HG02884 (cell line): Measurements from ENCODE around the gene KCNH1.
A peak's percentile ranks its signal among the peaks of the same experiment; 100 is the strongest.

Experiments
- ATAC-seq: cut with Tn5 transposase; IDR thresholded peaks from one replicate; pipeline ENCODE4 v1.9.1; 2021; ENCODE audit warnings: mild to moderate bottlenecking, moderate library complexity; ENCODE audit not compliant: unreplicated experiment

The KCNH1 gene

DNA sequence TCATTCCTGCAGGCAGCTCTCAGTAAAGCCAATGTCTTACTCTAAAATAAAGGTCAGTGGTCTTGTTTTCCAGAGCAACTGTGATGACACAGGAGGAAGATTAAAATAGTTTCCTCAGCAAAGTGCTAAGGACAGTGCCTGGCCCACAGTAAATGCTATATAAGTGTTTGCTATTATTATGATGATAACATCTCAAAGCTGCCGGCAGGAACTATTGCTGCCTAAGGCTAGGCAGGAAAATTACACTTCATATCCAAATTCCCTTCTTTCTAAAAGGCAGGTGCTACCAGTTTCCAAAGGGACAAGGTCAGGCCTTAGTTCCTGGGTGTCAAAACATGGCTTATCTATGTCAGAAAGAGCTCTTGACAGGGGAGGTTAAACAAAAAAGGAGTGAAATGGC, 403.9 kb downstream of the KCNH1 start:
- no peak for ATAC-seq

DNA sequence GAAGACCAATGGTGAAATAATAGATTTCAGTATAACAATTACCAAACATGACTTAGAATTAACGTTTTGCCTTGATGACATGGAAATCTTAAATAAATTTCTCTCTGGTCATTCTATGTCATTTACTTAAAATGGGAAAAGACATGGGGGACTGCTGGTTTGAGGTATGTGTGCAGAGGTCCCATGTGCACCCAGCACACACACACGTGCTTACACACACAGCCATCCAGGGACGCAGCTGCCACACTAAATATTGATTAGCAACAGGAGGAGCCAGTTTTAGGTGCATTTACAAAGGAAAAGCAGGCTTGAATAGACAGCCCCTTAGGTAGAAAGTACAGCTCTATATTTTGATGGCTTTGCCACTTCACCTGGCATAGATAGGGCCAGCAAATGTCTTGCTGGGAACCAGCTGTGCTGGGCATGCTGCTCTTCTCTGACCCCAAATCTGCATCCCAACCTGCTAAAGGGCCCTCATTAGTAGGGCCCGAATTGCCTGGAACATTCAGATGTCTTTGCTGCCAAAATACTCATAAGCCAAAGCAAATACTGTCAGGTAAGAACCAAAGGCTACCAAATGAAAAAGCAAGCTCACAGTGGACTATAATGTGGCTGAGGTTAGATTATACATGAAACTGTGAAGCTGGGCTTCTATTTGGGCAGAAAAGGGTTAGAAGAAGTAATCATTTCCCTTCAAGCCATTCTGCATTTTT, 405.4 kb downstream of the KCNH1 start:
- ATAC-seq: no peak

DNA sequence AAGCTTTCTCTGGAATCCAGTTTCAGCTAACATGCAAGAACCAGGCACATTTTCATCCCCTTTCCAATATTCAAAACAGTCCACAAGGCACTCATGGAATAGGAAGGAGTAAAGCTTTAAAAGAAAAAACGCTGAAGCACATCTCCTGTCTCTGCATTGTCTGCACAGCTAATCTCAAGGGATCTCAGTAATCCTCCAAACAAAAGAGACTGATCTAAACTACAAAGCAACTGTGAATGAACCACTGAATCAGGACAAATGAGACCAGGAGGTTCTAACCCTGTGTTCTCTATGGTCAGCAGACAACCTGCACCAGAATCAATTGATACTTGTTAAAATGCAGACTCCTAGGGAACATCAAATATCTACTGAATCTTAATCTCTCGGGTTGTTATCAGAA, 406.2 kb downstream of the KCNH1 start:
- no peak for ATAC-seq

DNA sequence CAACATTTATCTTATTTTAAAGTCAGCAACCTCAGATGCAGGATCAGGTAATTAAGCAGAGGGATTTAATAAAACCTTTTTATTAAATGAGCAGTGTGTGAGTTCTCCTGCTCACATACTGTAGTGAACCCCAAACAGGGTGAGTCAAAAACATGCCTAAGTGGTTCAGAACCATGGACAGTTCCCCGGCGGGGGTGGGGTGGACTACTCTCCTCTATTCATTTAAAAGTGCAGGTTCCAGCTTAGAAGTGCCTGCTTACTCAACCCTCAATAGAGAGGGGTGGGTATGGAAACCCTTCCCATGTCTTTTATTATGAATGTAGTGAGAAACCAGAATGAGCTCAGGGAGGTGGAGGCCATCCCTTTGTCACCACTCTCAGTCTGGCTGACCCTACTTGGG, 407.3 kb downstream of the KCNH1 start:
- no peak for ATAC-seq

DNA sequence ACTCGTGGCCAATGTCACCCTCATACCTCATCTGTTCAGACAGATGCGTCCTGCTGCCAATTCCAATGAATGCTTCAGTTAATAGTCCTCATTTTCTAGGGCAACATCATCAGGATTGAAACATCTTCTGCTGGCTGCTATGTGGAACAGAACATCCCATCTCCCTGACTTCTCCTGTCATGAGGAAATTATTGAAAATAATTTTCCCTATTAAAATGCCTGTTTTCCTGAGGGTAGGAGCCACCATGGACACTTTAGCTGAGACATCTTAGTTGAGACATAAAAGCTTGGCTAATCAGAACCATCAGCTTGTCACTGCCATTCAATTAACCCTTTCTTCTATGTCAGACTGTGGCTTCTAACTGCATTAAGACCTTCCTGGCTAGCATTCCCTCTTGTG, 409.2 kb downstream of the KCNH1 start:
- no peak for ATAC-seq

DNA sequence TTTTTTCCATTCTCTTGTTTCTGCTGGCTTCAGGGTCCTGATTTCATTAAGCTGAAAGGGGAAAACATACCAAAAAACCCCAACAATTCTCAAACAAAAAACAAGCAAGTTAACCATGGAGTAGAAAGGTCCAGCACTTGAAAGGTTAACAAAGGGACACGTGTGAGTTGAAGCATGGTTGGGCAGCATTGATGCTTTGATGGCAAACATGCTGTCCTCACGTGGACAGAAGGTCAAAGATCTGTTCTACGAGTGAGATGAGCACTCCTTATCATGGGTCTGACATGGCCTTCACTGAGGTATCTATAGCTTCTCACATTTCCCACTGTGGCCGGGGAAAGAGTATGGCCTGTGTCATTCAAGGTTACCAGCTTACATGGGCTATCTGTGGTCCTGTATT, 410.3 kb downstream of the KCNH1 start:
- no peak for ATAC-seq

DNA sequence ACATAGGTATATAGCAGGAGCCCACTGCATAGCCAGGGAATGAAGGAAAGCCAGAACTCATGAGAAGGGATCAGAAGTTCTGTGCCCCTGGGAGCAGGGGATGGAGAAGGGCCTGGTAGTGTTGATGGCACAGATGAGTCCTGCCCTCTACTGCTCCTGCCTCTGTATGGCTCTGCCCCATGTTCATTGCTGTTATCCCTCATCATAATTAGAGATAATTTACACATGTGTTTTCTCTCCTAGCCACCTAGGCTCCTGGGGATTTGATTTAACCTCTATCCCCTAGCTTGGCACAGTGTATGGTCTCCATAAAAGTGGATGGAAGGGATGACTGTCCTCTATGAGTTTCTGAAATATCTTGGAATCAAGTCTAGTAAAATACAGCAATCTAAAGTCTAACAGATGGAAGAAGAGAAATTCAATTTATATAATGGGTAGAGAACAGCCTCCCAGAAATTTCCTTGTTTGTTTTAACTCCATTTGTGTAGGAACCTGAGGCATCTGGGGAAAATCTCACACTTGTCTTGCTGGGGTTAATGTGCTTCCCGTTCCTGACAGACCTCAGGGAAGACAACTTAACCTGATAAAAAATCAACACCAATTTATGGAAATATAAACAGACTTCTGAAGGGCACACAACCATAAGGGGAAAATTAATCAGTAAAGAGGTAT, 411.4 kb downstream of the KCNH1 start:
- no peak for ATAC-seq

DNA sequence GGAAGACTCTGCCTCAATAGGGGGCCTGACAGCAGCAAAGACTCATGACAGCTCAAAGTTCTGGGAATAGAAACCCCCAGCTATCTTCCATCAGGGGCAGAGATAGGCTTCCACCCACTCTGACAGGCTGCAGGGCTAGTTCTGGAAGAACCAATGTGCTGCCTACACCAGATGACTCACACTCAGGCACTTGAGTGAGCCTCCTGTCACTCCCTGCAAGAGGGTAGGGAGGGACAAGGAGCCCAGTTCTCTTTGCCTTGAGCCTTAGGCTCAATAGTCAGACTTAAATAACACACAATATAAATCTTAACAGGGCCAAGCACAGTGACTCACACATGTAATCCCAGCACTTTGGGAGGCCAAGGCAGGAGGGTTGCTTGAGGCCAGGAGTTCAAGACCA, 418.9 kb downstream of the KCNH1 start:
- ATAC-seq: no peak

DNA sequence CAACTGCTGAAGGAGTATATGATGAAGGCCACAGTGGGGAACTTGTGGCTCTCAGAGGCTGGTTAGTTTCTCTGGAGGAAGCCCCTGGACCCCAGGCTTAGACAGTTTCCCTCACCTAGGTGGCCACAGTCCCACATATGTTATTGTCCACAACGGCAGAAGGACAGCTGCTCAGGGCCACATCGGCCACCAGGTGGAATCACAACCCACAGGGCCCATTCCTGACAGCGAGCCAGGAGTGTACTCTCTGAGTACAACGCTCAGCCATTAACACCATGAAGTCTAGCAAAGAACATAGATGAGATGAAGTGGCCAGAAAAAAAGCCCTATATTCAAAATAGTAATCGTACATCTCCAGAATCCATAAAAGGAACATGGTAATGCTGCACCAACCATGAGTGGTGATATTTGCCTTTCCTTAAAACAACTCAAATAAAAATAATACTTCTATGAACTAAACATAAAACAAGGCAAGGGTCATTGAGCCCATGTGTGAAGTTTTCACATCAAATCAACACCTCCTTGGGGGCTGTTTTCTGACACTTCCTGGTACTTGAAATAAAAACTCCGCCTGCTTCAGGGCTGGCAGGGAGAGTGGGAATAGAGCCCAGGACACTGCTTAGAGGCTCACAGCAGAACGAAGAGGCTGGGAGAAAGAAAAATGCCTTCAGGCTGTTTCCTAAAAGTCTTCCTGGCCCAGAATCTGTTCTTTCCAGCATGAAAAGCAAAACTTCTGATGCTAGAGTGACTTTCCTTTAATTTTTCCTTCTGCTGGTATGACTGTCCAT, 421.9 kb downstream of the KCNH1 start:
- no peak for ATAC-seq

DNA sequence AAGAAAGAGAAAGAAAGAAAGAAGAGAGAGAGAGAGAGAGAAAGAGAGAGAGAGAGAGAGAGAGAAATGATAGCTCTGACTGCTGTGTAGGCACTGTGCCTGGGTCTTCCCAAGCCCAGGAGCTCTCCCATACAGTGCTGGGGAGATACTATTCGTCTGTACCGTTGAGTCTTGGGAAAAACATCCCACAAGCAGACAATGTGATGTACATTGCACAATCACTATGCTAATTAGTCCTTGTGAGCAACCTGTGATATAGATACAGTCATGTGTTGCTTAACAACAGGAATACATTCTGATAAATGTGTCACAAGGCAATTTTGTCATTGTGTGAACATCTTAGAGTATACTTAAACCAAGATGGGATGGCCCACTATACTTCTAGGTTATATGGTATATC, 424.2 kb downstream of the KCNH1 start:
- no peak for ATAC-seq

DNA sequence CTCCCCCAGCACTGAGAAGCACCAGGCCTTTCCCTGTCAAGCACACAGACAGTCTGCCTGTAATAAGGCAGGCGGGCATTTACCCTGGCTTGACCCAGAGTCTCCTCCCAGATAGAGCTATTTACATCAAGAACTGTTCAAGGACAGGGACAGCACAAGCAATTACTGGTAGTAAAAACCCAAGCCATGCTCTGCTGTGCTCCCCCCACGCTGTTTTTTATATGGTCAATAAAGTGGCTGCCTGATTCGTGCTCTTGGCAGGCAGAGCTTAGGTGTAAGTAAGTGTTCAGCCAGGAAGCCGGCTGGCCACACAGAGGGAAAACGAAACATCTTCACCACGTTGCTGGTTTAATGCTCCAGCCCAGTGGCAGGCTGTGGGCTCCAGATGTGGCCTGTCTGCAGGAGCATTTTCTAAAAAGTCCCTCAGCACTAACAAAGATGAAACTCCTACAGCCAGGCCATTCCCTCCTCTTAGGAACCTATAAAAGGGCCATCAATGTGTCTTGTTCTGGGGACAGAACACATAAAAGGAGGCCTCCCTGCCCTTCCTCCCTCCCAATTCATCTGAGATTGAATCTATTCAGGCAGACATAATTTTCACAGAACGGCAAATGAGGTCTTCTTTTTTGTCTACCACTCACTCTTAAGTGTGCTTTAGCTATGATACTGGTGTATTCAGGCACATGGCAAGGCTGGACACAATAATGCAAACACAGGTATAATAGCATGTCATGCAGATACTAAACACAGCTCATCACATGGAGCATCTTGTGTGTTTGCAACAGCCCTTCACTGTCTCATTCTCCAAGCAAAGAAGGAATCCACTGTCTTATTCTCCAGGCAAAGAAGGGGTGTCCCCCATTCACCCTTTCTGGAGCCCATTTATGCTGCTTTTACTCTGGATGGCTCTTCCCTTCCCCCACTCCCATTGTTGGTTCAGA, 426.4 kb downstream of the KCNH1 start:
- no peak for ATAC-seq

DNA sequence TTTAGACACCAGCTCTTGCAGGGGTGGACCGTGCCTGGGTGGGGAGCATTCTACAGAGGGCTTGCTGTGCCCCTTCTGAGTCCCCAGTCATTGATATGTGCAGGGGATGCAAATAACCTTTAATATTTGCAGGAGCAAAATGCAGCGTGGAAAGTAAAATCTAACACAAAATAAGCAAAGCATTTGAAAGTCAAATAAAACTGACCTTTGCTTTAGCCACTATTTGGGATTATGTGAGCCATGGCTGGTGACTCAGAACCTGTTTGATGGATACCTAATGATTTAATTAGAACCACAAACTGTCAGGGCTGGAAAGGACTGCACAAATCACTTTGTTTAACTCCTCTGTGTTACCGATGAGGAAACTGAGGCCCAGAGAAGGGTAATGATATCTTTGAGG, 427.7 kb downstream of the KCNH1 start:
- no peak for ATAC-seq

DNA sequence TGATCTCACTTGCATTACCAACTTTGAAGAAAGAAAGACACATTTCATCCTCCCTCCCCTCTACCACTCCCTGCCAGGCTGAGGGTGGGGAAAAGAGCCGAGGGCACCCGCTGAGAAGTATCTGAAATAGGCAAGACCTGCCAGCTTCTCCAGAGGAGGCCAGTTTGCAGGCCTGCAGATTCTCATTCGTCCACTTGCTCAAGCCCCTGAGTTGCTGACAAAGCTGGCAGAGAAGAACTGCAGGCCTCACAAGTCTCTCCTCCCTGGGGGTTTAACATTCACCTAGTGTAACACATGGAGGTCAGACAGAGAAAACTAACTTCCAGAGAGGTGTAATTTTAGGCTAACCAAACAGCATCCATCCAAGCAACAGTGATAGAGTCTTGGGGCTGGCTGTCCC, 428.9 kb downstream of the KCNH1 start:
- ATAC-seq: no peak

DNA sequence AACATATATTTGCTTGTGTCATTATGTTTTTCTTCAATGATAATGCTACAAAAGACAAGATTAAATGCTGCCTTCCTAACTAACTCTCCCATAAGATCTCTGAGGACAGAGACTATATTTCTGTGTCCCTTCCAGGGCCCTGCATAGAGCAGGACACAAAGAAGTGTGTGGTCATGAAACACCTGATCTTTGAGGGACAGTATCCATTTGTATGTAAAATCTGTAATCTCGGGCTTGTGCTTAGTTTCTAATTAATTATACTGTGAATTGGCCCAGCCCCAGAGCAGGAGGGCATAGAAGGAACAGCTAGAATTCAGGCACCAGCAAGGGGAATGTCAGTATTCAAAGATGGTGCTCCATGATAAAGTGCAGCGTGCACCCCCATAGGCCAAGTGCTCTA, 430.4 kb downstream of the KCNH1 start:
- no peak for ATAC-seq

DNA sequence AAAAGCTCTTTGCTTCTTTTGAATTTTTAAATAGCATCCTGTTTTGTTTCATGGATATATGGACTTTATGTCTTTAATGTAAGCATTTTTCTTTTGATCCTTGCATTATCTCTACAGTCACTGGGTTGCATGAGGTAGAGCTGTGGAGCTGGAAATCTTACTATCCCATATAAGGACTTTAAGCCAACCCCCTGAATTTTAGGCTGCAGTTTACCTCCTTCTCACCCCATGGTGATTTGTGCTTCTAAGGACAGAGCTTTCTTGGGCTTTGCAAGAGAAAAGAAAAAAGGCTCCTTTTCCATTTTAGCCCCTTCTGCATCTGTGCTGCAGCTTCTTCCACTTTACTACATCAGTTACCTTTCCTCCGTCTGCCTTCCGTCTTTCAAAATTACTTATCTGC, 431.4 kb downstream of the KCNH1 start:
- ATAC-seq: no peak

DNA sequence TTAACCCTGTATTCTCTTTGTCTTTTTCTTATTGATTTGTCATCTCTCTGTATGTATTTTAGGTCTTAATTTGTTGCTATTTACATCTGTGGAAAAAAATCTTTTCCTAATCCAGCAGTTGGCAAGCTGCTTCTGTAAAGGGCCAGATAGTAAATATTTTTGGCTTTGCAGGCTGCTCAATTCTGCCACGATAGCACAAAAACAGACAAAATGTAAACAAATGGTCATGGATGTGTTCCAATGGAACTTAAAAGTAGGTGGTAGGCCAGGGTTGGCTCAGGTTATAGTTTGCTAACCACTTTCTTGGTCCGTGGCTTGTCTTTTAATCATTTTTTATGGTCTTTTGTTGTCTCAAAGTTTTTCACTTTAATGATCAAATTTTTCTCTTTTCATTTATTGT, 433.4 kb downstream of the KCNH1 start:
- ATAC-seq: no peak

DNA sequence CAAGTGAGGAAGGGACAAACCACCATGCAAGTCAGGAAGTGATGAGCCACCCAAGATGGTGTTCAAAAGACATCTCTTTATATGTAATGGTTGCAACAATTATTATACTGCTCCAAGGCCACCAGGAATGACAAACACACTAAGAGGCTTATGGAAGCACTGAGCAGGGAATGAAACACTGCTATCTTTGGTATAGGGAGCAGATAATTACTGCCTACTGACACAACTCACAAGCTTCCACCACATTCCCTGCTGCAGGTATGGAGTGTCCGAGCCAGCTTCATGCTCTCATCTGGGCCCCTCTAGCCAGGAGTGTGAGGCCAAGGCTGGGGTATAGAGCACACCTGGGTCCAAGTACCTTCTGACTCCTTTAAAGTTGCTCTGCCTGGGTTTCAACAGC, 433.9 kb downstream of the KCNH1 start:
- ATAC-seq: no peak

DNA sequence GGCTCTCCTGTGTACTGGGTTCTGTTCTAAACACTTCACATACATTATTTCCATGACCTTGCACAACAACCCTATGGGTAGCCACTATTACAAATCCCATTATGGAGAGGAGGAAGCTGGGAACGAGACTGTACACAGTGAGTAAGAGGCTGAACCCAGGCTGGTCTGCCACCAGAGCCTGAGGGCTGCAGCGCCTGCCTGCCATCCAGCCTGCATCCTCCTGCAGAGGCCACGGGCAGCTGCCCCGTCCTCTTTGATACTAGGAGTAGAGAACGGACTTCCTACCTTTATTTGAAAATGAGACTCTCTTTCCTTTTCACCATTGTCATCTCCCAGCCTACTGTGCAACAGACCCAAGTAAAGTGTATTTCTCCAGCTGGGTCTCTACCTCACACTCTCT, 435.3 kb downstream of the KCNH1 start:
- no peak for ATAC-seq

DNA sequence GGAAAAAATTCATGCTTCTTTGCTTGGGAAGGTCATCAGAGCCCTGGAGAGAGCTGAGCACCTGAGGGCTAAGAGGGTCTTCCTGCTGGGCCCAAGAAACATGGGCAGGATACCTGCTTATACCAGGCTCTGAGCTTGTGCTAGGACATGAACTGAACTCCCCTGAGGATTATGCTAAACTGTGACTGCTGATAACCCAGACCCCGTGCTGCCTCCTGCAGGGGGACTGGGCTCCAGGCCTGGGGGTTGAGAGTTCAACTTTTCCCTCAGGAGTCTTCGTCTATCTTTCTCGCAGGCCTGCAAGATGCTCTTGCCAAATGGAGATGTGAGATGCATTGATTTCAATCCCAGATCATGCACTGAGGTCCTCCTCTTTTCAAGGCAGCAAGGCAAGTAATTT, 436.8 kb downstream of the KCNH1 start:
- no peak for ATAC-seq

DNA sequence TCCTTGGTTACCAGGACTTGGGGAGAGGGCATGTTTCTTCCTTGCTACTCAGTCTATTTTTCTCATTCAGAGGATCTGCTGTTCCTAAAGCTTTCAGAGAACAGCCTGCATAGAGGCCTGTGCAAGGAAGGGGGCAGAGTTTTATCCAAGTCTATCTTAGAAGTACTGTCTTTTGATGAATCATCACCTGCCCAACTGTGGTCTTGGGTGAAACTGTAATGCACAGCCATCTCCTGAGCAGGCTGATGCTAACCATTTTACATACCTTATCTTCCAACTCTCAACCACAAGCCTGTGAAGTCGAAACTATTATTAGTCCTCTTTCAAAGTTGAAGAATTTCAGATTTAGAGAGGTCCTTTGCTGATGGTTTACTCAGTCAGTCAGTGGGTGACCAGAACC, 437.2 kb downstream of the KCNH1 start:
- peak; percentile 96 for ATAC-seq

DNA sequence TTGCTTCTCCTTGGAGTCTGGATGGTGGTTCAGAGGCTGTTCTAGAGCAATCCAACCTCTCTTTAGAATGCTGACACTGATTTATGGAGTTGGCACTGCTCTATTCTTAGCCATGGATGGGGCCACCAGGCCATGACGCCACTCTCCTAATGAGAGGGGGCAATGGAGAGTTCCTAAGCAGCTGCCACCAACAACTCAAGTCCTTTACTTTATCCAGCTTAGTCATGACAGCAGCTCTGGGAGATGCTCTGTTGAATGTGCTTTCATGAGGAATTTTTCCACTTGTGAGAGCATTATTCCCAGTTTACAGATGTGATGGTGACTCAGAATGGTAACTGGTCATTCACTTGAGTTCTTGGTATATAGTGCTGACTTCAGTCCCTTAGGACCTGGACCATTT, 438.9 kb downstream of the KCNH1 start:
- ATAC-seq: no peak
